Endothelial cell of hepatic sinusoid (primary cell): ENCODE measurements around the gene TSPOAP1.

Source experiments
- in situ Hi-C: cut with HindIII; loops from 2 replicates; pipeline ENCODE4 v1.10.0; 2017; ENCODE audit warnings: low sequenced_read_pairs

TSPOAP1 gene

DNA sequence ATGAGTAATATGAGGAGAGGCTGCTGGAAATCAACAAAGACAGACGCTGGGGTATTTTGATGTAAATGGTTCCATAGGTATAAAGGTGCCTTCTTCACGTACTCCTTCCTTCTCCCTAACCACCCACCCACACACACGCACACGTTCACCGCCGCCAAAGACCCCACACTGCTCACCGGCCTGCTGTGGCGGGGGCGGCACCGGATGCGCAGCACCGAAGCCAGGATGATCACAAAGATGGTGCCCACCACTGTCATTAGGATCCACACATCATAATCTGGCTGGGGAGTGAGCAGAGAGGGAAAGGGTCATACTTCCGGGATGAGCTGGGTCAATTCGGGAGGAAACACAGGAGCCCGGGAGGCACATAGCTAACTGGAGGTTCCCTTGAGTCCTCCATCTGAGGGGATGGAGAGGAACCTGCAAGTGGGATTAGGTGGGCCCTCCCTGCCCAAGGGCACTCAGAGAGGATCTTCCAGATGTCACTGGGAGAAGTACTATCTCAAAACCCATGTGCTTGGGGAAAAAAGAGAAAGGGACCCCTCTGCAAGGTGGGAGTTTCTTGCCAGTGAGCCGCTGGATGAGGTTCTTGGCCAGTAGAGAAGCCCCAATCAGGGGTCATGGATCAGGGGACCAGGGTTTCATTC is 33.9 kb upstream of the TSPOAP1 start:
- in situ Hi-C loops: no loop called here

GRCh38 chr17:58360296-58361063 is 31.9 kb upstream of the TSPOAP1 start:
- in situ Hi-C loops: no loop called here

DNA sequence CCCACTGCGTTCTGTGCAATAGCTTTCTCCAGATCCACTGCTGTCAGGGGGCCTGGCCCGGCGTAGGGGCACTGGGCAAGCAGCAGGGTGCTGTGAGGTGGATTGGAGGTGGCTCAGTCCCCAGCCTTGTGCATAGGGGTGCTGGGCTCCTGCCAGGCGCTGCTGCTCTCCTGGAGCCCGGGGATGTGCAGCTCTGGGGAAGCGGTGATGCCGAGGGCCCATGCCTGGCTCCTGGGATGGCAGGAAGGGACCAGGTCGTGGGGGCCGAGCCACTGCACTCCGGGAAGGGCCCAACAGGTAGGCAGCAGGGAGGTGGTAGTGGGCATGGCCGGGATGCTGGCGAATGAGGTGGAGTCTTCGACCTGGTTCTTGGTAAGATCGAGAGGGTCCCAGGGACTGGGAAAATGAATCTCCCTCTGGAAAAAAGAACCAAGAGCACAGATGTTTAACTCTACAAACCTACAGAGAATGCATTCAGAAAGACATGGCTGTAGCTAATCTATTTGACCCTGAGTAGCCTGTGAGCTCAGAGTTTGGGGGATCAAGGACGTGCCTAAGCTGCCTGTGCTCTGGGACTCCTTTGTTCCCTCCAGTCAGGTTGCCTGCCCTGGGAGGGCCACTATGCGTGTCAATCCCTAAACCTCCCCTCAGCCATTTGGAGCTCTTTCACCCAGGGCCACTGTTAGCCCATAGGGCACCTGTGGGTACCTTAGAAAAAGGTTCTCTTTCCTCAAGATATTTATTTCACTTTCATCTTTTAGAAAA is 30.0 kb upstream of the TSPOAP1 start:
- in situ Hi-C loops: no loop called here

DNA sequence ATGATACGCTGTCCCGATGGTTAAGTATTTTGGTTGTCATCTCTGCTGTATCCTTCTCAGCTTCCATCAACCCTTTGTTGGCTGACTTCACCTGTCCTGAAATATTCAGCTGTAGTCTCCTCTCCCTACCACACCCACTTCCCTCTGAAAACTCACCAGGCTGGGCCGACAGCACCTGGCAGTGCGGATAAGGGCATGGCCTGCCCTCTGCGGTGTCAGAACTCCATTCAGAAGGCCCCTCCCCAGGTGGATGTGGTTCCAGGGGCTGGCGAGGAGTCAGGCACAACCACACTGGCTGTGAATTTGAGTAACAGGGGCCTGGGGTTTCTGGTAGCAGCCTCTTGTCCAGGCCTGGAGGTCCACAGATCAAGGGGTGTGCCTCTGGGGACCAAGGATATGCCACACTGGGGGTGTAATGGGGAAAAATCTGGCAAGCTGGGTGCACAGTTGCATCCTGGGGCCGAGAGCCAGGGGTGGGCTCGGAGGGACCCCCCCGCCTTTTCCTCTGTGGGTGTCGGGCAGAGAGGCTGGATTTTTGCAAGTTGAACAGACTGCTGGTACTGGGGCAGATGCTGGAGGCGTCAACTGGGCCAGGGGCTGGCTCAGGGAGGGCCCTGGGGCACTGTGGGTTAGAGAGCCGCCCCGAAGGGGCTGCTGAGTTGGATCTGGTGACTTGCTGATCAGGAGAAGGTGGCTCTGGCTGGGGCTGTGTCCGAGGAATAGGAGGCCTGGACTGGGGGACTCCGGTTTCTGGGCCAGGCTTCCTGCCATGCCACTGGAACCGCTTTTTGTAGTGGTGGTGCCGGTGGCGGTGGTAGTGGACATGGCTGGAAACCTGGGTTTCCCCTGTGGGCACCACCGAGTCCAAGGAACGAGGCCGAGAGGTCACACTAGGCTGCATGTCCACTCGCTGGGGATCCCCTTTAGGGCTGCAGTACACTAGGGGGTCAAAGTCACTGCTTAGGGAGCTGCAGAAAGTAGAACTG is 29.0 kb upstream of the TSPOAP1 start:
- in situ Hi-C loops: no loop called here

GRCh38 chr17:58356231-58356630 is 27.6 kb upstream of the TSPOAP1 start:
- in situ Hi-C loops: no loop called here

GRCh38 chr17:58354541-58355216 is 26.1 kb upstream of the TSPOAP1 start:
- in situ Hi-C loops: loop anchor here (5.0 kb wide), 1 partner anchor 33 kb away; no protein-coding TSS in a partner anchor

- in situ Hi-C loops: loop anchor here (5.0 kb wide), 1 partner anchor 34 kb away; no protein-coding TSS in a partner anchor
Measured at GRCh38 chr17:58353389-58353825, 24.8 kb upstream of the TSPOAP1 start.

GRCh38 chr17:58352596-58353388 is 24.2 kb upstream of the TSPOAP1 start:
- in situ Hi-C loops: loop anchor here (5.0 kb wide), 1 partner anchor 35 kb away; no protein-coding TSS in a partner anchor

GRCh38 chr17:58351831-58352595 is 23.4 kb upstream of the TSPOAP1 start, which contains the start of gene SUPT4H1:
TSS of gene SUPT4H1 (minus strand) at chr17:58352201. CDS start at chr17:58352135, 66 bp downstream.
- in situ Hi-C loops: loop anchor here (5.0 kb wide), 1 partner anchor 35 kb away; no protein-coding TSS in a partner anchor

- in situ Hi-C loops: loop anchor here (5.0 kb wide), 1 partner anchor 36 kb away; no protein-coding TSS in a partner anchor
Measured at GRCh38 chr17:58351182-58351581, 22.6 kb upstream of the TSPOAP1 start.

- in situ Hi-C loops: no loop called here
Measured at GRCh38 chr17:58348038-58348437, 19.4 kb upstream of the TSPOAP1 start.

DNA sequence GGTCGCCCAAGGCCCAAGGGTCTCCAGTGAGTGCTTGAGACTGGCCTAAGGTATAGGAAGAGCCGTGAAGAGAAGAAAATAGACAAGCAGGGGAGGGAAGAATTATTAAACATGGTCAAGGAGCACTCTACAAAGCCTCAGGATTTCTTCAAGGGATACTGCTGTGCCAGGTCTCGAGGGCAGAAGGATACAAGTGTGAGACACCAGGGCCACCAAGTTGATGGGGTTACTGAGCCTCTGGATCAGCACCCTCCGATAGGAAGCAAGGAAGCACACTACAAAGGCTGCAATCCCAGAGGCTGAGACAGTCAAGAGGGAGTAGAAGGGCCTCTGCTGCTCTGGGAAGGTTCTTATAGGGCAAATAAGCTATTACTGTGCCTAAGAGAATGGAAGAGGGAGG is 16.9 kb upstream of the TSPOAP1 start:
- in situ Hi-C loops: no loop called here

GRCh38 chr17:58344791-58345157 is 16.2 kb upstream of the TSPOAP1 start:
- in situ Hi-C loops: no loop called here

DNA sequence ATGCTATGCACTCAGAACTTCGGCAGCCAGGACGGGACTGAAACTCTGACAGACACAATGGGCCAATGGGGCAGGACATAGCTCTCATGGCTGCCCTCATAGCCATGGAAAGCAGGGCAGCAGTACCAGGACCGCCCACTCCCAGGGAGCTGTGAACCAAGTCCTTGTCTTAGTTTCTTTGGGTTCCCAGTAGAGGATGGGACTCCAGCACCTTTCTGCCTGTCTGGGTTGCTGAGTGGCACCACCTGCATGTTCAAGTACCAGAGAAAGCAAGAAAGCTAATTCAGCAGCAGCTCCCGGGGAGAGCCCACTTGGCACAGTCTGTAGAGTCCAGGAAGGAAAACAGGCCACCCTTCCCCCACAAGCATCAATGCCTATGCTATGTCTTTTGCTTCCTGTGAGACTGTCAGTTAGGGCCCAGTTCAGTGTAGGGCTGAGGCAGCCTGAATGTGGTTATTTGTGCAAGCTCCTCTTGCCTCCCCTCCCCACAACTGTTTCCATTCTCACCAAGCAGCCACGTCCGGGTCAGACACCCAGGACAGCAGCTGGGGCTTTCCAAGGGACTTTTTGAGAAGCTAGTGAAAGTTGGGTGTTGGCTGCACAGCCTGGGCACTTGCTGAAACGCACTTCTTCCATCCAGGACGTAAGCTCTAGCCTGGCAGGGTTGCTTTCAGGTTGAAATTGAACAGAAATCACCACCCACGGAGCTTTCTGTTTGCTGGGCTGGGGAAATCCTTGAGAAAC is 15.6 kb upstream of the TSPOAP1 start:
- in situ Hi-C loops: no loop called here

- in situ Hi-C loops: no loop called here
Measured at GRCh38 chr17:58343131-58343530, 14.5 kb upstream of the TSPOAP1 start.

- in situ Hi-C loops: no loop called here
Measured at GRCh38 chr17:58341861-58342475, 13.4 kb upstream of the TSPOAP1 start.
